ENCODE measurements around the gene MTOR. TPM values are rescaled to one million over a fixed set of nuclear protein-coding genes. Genes with fewer than 3 reads are reported as not detected.

Gene MTOR
- total and polyA plus RNA-seq, 2 donors = 25.2 to 31.3 TPM

- no peak for DNase-seq (ENCODE audit: low read depth in 6 of 9, low spot score in 9 of 9)
- WGBS = 95% methylated on average over 7 of the region's 7 CpGs
Observed at GRCh38 chr1:11285883-11286734, 23.8 kb upstream of the MTOR start.

GRCh38 chr1:11284784-11285183 is 22.4 kb upstream of the MTOR start:
- no peak for DNase-seq (ENCODE audit: low read depth in 6 of 9, low spot score in 9 of 9)
- 90% methylated on average over 6 of the region's 6 CpGs for WGBS

More at GRCh38 chr1:11285883-11286734, 23.8 kb upstream of the MTOR start:
- H3K4me1 ChIP-seq (ENCODE audit: control insufficient read depth in 2 of 2, insufficient read depth in 2 of 2, low read length in 2 of 2) = peaks cover 1 to 9% of the 10 kb centered on the region in 2 donors
- no peak overlapping the region for H3K27ac ChIP-seq (ENCODE audit: low read depth in 1 of 2, low read length in 1 of 2)
- H3K9me3 ChIP-seq (ENCODE audit: control insufficient read depth in 2 of 2, insufficient read depth in 1 of 2, low read length in 1 of 2) = no peaks in the 10 kb centered on the region
- no peak overlapping the region for H3K4me3 ChIP-seq (ENCODE audit: low read length in 2 of 2)
- no peaks in the 10 kb centered on the region for H3K27me3 ChIP-seq (ENCODE audit: control insufficient read depth in 2 of 2, insufficient read depth in 1 of 2, low read length in 1 of 2)
- H3K36me3 ChIP-seq (ENCODE audit: control insufficient read depth in 2 of 2, insufficient read depth in 2 of 2, low read length in 1 of 2) = peaks cover 31 to 44% of the 10 kb centered on the region in 2 donors

DNA sequence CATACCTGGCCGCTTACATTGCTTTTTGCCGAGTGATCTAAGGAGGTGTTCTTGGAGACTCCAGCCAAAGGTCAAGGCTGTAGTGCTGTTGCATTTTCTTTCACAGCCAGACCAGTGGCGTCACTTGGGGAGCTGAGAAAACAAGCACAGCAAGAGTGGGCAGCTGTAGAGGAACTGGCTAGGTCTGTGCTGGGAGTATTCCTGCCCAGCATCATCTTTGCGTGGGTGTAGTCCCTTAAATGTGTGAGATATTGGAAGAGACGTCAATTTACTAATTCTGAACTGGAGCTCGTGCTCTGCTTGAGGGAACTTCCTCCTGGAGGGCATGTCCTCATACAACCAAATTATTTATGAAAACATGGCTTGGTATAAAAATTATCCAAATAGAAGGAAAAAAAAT is 20.8 kb upstream of the MTOR start:
- Histone ChIP-seq H3K27ac (ENCODE audit: low read depth in 1 of 2, low read length in 1 of 2) (no peak overlapping the region), H3K9me3 (ENCODE audit: control insufficient read depth in 2 of 2, insufficient read depth in 1 of 2, low read length in 1 of 2) (no peaks in the 10 kb centered on the region), H3K4me1 (ENCODE audit: control insufficient read depth in 2 of 2, insufficient read depth in 2 of 2, low read length in 2 of 2) (peaks cover 16 to 23% of the 10 kb centered on the region in 2 donors), H3K4me3 (ENCODE audit: low read length in 2 of 2) (no peak overlapping the region), H3K27me3 (ENCODE audit: control insufficient read depth in 2 of 2, insufficient read depth in 1 of 2, low read length in 1 of 2) (no peaks in the 10 kb centered on the region), H3K36me3 (ENCODE audit: control insufficient read depth in 2 of 2, insufficient read depth in 2 of 2, low read length in 1 of 2) (peaks cover 35 to 42% of the 10 kb centered on the region in 2 donors)
- DNase-seq (ENCODE audit: low read depth in 6 of 9, low spot score in 9 of 9) = no peak
- 98% methylated on average over 6 of the region's 6 CpGs for WGBS

More at GRCh38 chr1:11284784-11285183, 22.4 kb upstream of the MTOR start:
- Histone ChIP-seq H3K9me3 (ENCODE audit: control insufficient read depth in 2 of 2, insufficient read depth in 1 of 2, low read length in 1 of 2) (no peaks in the 10 kb centered on the region), H3K4me3 (ENCODE audit: low read length in 2 of 2) (no peak overlapping the region), H3K27me3 (ENCODE audit: control insufficient read depth in 2 of 2, insufficient read depth in 1 of 2, low read length in 1 of 2) (no peaks in the 10 kb centered on the region), H3K4me1 (ENCODE audit: control insufficient read depth in 2 of 2, insufficient read depth in 2 of 2, low read length in 2 of 2) (peaks cover 14 to 21% of the 10 kb centered on the region in 2 donors), H3K27ac (ENCODE audit: low read depth in 1 of 2, low read length in 1 of 2) (no peak overlapping the region), H3K36me3 (ENCODE audit: control insufficient read depth in 2 of 2, insufficient read depth in 2 of 2, low read length in 1 of 2) (peaks cover 38 to 43% of the 10 kb centered on the region in 2 donors)

DNA sequence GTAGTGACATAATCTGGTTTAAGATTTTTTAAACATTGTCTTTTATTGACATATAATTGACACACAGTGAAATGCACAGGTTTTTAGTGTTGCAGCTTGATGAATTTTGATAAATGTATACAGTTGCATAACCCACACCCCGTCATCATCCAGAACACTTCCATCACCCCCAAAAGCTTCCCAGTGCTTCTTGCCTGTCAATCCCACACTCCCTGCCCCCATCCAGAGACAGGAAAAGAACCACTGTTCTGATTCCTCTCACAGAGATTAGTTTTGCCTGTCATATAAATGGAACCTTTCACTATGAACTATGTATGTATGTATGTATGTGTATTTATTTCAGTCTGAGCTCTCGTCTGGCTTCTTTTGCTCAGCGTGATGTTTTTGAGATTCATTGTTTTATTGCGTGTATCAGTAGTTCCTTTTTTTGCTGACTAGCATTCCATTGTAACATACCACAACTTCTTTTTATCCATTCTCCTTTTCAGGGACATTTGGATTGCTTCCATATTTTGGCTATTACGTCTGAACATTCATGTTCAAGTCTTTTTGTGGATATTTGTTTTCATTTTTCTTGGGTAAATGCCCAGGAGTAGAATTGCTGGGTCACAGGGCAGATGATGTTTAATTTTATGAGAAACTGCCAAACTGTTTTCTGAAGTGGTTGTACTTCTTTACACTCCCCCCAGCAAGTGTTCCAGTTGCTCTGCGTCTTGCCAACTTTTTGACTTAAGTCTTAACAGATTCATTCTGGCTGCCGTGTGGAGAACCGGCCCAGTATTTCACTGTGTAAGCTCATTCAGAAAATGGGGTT is 19.4 kb upstream of the MTOR start:
- H3K4me1 ChIP-seq (ENCODE audit: control insufficient read depth in 2 of 2, insufficient read depth in 2 of 2, low read length in 2 of 2) = peaks cover 16 to 23% of the 10 kb centered on the region in 2 donors
- DNase-seq (ENCODE audit: low read depth in 6 of 9, low spot score in 9 of 9) = no peak
- no peaks in the 10 kb centered on the region for H3K9me3 ChIP-seq (ENCODE audit: control insufficient read depth in 2 of 2, insufficient read depth in 1 of 2, low read length in 1 of 2)
- no peak overlapping the region for H3K4me3 ChIP-seq (ENCODE audit: low read length in 2 of 2)
- no peaks in the 10 kb centered on the region for H3K27me3 ChIP-seq (ENCODE audit: control insufficient read depth in 2 of 2, insufficient read depth in 1 of 2, low read length in 1 of 2)
- H3K36me3 ChIP-seq (ENCODE audit: control insufficient read depth in 2 of 2, insufficient read depth in 2 of 2, low read length in 1 of 2) = peaks cover 27 to 35% of the 10 kb centered on the region in 2 donors
- H3K27ac ChIP-seq (ENCODE audit: low read depth in 1 of 2, low read length in 1 of 2) = peak overlapping the region; percentile 79 to 86
- WGBS = 90% methylated on average over 8 of the region's 8 CpGs

GRCh38 chr1:11280719-11281376 is 18.5 kb upstream of the MTOR start:
- WGBS = 71% methylated on average over 4 of the region's 4 CpGs
- peaks cover 19 to 27% of the 10 kb centered on the region in 2 donors for H3K36me3 ChIP-seq (ENCODE audit: control insufficient read depth in 2 of 2, insufficient read depth in 2 of 2, low read length in 1 of 2)
- H3K9me3 ChIP-seq (ENCODE audit: control insufficient read depth in 2 of 2, insufficient read depth in 1 of 2, low read length in 1 of 2) = no peaks in the 10 kb centered on the region
- peak overlapping the region; percentile 86 to 92 for H3K27ac ChIP-seq (ENCODE audit: low read depth in 1 of 2, low read length in 1 of 2)
- H3K4me3 ChIP-seq (ENCODE audit: low read length in 2 of 2) = no peak overlapping the region
- peak in 6 of 9 donors; percentile 18 to 80 (median 46) for DNase-seq (ENCODE audit: low read depth in 6 of 9, low spot score in 9 of 9)
- H3K4me1 ChIP-seq (ENCODE audit: control insufficient read depth in 2 of 2, insufficient read depth in 2 of 2, low read length in 2 of 2) = peaks cover 18 to 25% of the 10 kb centered on the region in 2 donors
- no peaks in the 10 kb centered on the region for H3K27me3 ChIP-seq (ENCODE audit: control insufficient read depth in 2 of 2, insufficient read depth in 1 of 2, low read length in 1 of 2)

DNA sequence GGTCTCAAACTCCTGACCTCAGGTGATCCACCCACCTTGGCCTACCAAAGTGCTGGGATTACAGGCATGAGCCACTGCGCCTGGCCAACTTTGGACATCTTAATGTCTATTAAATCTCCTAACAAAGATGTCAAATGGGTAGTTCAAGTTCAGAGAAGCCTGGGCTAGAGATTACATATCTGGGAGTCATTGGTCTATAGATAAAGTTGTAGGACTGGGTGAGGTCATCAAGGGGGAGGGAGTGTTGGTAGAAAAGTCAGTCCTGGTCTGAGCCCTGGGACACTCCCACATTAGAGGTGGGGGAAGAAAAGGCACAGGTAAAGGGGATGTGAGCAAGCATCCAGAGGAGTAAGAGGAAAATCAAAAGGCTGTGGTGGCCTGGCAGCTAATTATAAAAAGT is 17.3 kb upstream of the MTOR start:
- H3K4me3 ChIP-seq (ENCODE audit: low read length in 2 of 2) = no peak overlapping the region
- WGBS = 95% methylated on average over 1 of the region's 1 CpG
- DNase-seq (ENCODE audit: low read depth in 6 of 9, low spot score in 9 of 9) = no peak
- H3K4me1 ChIP-seq (ENCODE audit: control insufficient read depth in 2 of 2, insufficient read depth in 2 of 2, low read length in 2 of 2) = peaks cover 30 to 37% of the 10 kb centered on the region in 2 donors
- peaks cover 14 to 26% of the 10 kb centered on the region in 2 donors for H3K36me3 ChIP-seq (ENCODE audit: control insufficient read depth in 2 of 2, insufficient read depth in 2 of 2, low read length in 1 of 2)
- no peaks in the 10 kb centered on the region for H3K9me3 ChIP-seq (ENCODE audit: control insufficient read depth in 2 of 2, insufficient read depth in 1 of 2, low read length in 1 of 2)
- H3K27me3 ChIP-seq (ENCODE audit: control insufficient read depth in 2 of 2, insufficient read depth in 1 of 2, low read length in 1 of 2) = no peaks in the 10 kb centered on the region
- peak overlapping the region in 1 of 2 donors; percentile 42 for H3K27ac ChIP-seq (ENCODE audit: low read depth in 1 of 2, low read length in 1 of 2)

- Histone ChIP-seq H3K27me3 (ENCODE audit: control insufficient read depth in 2 of 2, insufficient read depth in 1 of 2, low read length in 1 of 2) (no peaks in the 10 kb centered on the region), H3K27ac (ENCODE audit: low read depth in 1 of 2, low read length in 1 of 2) (no peak overlapping the region), H3K9me3 (ENCODE audit: control insufficient read depth in 2 of 2, insufficient read depth in 1 of 2, low read length in 1 of 2) (no peaks in the 10 kb centered on the region), H3K4me1 (ENCODE audit: control insufficient read depth in 2 of 2, insufficient read depth in 2 of 2, low read length in 2 of 2) (peaks cover 33 to 37% of the 10 kb centered on the region in 2 donors), H3K4me3 (ENCODE audit: low read length in 2 of 2) (no peak overlapping the region), H3K36me3 (ENCODE audit: control insufficient read depth in 2 of 2, insufficient read depth in 2 of 2, low read length in 1 of 2) (peaks cover 14 to 26% of the 10 kb centered on the region in 2 donors)
- DNase-seq (ENCODE audit: low read depth in 6 of 9, low spot score in 9 of 9) = no peak
- 96% methylated on average over 5 of the region's 5 CpGs for WGBS
Observed at GRCh38 chr1:11279152-11279551, 16.8 kb upstream of the MTOR start.

DNA sequence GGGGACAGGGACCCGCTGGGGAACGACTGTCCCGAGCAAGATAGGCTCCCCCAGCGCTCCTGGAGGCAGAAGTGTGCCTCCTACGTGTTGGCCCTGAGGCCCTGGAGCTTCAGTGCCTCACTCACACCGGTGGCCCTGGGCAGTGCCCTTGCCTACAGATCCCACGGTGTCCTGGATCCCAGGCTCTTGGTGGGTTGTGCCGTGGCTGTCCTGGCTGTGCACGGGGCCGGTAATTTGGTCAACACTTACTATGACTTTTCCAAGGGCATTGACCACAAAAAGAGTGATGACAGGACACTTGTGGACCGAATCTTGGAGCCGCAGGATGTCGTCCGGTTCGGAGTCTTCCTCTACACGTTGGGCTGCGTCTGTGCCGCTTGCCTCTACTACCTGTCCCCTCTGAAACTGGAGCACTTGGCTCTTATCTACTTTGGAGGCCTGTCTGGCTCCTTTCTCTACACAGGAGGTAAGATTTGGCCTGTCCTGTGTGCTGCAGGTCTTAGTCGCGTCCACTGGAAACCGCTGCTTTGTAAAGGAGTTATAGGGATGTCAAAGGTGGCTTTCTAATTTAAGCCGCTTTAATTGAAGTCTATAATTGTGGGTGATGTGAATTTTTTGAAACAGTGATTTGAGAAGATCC is 11.4 kb upstream of the MTOR start:
- Histone ChIP-seq H3K4me3 (ENCODE audit: low read length in 2 of 2) (peak overlapping the region; percentile 97 to 98), H3K27ac (ENCODE audit: low read depth in 1 of 2, low read length in 1 of 2) (peak overlapping the region; percentile 86 to 91), H3K36me3 (ENCODE audit: control insufficient read depth in 2 of 2, insufficient read depth in 2 of 2, low read length in 1 of 2) (peaks cover 4 to 11% of the 10 kb centered on the region in 2 donors), H3K4me1 (ENCODE audit: control insufficient read depth in 2 of 2, insufficient read depth in 2 of 2, low read length in 2 of 2) (peaks cover 17 to 25% of the 10 kb centered on the region in 2 donors), H3K9me3 (ENCODE audit: control insufficient read depth in 2 of 2, insufficient read depth in 1 of 2, low read length in 1 of 2) (peaks cover 0 to 3% of the 10 kb centered on the region in 2 donors), H3K27me3 (ENCODE audit: control insufficient read depth in 2 of 2, insufficient read depth in 1 of 2, low read length in 1 of 2) (no peaks in the 10 kb centered on the region)
- DNase-seq (ENCODE audit: low read depth in 6 of 9, low spot score in 9 of 9) = peak in 1 of 9 donors; percentile 37
- 6% methylated on average over 22 of the region's 22 CpGs for WGBS

Measured in thymus (tissue), 11 donors.